Raji (cell line): ENCODE results near the gene NRXN3.

ENCODE experiments used
- POLR2A ChIP-seq: IDR thresholded peaks from 2 replicates; pipeline ENCODE4 v1.6.1; 2011; ENCODE audit warnings: low read depth, low read length, control low read depth; ENCODE audit not compliant: insufficient read depth

The NRXN3 gene

DNA sequence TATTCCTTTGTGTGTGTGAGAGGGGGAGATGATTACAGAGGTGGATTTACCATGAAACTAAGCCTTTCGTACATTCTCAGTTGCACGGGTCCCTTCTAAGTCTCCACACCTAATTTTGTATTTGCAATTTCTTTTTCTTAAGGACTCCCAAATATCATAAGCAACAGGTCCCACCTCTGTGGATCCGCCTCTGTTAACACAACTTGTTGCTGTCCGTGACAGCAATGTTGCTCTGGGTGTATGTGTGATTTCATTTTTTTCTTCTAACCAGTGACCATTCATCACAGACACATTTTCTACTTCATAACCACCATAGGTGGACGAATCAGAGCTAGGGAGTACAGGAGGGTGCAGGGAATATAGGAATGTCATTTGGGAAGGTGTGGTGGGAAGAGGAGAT, 81.1 kb downstream of the NRXN3 start:
- TF ChIP-seq POLR2A, result no peak

DNA sequence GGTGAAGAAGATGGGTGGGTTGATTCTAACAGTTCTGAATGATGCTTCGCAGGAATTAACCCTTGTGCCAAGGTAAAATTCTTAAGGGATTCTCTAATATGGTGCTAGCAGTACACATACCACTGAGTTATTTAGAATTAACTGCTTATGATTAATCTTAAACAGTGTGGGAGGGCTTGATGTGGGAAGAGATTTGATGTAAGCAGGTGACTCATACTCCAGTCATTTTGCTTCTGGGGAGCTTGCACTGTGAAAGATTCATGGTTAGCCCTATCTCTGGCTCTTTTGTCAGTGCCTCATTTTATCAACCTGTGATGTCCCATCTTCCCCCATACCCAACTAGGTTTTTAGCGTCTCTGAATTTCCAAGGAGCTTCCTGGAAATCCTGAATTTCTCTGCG, 83.8 kb downstream of the NRXN3 start:
- TF ChIP-seq POLR2A, result no peak

DNA sequence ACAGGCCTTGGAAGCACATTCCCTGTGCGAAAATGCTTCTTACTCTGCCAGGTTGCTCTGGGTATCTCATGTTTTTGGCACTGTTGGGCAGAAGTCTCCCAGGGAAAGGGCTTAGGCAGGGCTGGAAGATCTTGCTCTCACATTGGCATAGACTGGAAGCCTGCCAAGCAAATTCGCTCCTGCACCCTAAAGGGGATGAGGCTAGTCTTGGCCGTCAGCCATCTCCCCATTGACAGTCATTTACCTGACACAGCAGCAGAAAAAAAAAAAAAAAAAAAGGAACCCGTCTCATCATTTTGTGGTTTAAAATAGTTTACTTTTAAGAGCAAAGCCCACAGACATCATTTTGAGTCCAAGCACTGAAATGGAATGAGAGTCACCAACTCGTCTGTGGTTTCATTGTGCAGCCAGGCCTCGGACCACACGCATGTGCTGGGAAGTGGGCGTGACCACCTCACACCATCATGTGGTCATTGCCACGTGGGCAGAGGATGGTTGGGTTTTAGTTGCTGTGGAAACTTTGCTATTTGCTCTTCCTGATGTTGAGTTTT, 84.8 kb downstream of the NRXN3 start:
- TF ChIP-seq POLR2A, result no peak

DNA sequence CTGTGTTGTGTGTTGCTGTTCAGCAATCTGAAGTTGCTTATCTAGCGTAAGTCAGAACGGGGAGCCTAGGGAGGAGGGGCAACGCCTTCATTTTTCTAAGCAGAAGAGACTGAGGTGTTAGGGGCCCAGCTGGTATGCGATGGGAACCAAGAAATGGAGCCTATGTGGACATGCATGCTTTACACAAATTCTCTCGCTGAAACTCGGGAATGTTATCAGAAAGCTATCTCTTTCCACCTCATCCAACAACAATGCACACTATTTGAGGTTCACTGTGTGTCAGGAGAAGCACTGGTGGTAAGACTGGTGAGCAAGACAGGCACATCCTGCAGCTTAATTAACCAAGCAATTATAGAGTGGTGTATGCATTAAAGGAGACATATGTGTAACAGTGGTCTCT, 89.7 kb downstream of the NRXN3 start:
- no peak for TF ChIP-seq POLR2A

DNA sequence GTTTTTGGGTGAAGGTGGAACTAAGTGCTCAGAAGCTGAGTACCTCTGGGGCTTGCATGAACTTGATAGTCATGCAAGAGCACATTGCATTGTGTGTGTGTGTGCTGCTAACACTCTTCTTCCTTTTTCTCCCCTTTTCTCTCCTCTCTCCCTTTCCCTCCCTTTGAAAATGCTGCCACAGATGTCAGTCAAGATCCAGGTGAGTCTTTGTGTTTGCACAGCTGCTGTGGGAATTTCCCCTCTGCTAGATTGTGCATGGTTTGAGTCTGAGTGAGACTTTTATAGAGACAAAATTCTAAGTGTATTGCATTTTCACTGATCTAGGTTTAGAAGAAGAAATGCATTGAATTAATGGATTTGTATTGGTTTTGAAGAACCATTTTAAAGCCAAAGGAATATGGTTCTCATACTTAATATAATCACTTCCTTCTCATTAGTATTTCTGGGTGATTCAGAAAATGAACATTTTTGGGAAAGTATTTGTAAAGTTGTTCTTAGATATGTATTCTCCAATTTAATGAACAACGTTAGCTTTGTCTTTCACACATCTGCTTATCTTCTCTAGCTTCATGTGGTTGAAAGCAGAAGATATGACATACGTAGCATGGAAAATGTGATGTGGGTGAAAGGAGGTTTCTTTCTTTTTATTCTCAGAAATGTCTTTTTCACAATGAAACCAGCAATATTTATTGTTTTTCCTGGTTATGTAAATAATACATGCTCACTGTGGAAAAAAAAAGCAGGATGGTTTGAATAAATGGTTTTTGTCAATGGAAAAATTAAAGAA, 108.5 kb downstream of the NRXN3 start:
- TF ChIP-seq POLR2A, result no peak

DNA sequence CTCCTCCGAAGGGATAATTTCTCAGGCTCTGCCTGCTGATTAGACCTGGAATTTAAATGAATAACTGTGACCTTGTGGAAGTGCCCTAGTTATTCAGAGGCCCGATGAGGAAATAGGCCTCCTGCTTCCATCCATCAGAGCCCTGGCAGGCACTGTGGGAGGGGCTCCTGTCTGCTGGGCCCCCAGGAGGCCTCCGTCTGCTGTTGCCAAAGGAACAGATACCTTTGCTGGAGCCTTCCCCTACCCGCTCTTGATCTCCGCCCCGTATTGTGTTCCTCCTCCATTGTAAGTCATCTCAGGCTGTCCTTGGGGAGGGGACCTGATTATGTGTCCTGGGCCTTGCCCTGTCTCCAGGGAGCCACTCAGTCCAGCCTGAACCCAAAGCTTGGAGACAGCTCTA, 112.3 kb downstream of the NRXN3 start:
- no peak for TF ChIP-seq POLR2A

DNA sequence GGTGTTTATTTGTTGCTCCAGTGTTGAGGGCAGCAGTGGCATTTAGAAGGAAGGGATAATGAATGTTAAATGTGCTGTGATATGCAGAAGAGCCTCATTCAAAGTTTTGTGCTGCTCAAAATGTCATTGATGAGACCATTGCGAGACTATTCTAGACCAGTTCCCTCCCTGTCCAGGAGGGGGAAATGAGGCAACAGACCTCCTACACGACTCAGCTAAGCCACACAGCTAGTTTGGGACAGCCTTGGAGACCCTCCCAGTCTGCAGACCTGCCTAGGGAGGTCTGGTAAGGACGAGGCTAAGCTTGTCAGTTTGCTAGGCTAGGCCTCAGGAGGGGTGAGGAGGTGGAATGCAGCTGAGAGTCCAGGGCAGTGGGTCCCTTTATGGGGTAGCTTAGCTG, 116.0 kb downstream of the NRXN3 start:
- no peak for TF ChIP-seq POLR2A

DNA sequence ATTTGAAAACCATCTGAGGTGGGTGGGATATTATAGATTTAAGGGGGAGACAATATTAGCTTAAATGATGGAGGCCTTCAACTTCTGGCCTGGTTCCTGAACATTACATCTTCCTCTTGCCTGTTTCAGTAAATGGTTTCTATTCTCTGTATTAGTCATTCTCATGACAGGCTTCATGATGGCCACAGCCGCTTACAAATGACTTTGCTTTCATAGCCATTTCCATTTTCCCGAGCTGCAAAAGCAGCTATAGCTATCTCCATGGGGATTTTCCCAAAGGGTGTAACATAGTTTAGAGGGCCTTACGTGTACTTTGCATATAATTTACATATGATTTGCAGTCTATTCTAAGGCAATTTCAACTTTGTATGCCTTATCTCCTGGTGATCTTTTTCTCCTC, 121.8 kb downstream of the NRXN3 start:
- TF ChIP-seq POLR2A, result no peak

DNA sequence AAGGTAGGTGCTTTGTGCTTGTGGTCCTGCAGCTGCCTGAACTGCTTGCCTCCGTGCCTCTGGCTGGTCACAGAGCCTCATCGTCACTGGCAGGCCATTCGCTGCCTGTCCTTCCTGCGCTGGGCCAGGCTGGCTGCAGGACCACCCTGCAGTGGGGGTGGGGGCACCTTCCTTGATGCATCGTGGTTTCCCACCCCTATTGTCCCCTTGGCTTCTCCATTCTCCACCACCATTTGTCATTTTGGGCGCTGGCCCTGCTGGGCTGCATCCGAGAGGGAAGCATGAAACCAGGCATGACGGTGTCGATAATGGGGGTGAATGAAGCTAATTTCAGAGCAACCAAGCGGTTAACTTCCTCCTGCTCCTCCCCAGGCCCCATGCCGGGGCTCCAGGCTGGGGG, 127.7 kb downstream of the NRXN3 start:
- no peak for TF ChIP-seq POLR2A

DNA sequence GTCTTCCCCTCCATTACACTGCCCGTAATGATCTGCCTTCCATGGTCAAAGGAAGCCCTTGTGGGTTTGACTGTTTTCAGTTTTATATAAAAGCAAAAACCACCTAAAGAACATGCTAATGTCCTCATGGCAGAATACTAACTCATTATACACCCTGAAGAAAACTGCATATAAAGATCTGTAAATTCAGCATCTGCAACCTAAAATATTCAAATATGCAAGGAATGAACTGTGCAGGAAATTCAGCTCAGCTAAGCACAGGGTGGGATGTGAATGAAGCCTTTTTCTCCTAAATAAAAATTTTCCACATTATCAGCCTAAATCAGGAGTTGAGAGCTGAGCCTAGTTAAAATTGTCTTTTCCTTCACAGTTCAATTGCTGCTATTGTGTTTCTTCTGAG, 128.1 kb downstream of the NRXN3 start:
- no peak for TF ChIP-seq POLR2A

DNA sequence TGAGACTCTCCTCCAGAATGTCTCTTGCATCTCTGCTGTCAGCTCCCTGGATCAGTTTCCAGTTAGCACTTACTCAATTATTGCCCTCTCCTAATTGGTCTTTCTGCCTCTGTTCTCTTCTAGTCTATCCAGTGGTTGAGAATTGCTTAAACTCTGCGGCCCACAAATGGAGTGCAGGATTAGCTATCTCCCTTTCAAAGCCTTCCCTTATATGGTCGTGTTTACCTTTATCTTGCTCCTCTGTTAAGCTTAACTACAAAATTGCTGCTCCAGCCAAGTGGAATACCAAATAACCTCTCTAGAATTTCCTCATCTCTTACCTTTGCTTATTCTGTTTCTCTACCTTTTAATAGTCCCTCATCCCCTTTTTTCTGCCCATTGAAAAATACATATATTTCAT, 132.7 kb downstream of the NRXN3 start:
- TF ChIP-seq POLR2A, result no peak

DNA sequence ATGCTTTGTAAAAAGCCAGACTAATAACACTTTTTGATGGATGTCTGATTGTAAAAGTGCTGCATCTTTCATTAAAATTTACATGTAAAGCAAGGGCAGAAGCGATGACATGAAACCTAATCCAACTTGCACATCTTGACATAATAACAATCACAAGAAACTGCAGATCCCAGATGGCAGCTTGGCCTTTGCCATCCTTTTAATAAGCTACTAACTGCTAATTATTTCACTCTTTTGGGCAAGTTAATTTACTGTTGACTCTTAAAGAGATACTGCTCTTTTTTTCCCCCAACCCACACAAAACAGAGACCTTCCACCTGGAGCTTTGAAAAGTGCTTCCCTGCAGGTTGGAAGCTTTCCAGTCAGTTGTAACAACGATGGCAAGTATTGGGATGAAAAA, 137.5 kb downstream of the NRXN3 start:
- no peak for TF ChIP-seq POLR2A

DNA sequence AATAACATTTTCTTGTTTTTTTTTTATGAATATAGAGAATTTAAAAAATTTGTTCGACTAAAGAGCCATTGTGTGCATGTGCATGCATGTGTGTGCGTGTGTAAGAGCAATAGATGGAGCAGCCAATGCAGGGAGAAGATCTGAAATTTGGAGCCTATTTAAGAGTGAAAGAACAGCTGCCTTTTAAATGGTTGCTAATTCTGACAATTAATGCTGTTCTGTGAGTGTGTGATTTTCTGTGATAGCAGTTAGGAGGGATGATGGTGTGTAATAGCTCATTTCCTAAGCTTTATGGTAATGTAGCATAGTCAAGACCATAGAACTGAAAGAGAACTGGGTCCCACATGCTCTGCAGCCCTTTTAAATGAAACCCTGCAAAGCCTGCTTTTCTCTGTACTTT, 137.9 kb downstream of the NRXN3 start:
- TF ChIP-seq POLR2A, result no peak

DNA sequence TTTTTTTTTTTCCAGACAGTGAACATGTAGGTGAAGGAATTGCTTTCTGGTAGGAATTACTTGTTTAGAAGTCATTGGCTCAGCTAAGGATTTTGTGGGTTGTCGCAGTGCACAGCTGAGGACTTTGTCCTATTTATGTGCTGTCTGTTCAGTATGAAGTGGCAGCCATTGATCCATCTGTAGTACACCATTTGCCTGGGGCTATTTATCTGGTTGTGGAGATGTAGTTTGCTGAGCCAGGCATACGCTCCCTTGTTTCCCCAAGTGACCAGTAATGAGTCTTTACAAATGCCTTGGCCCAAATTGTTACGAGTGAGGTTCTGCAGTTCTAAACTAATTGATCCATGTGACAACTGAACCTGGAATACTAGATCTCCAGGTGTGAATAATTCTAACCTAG, 140.1 kb downstream of the NRXN3 start:
- no peak for TF ChIP-seq POLR2A

DNA sequence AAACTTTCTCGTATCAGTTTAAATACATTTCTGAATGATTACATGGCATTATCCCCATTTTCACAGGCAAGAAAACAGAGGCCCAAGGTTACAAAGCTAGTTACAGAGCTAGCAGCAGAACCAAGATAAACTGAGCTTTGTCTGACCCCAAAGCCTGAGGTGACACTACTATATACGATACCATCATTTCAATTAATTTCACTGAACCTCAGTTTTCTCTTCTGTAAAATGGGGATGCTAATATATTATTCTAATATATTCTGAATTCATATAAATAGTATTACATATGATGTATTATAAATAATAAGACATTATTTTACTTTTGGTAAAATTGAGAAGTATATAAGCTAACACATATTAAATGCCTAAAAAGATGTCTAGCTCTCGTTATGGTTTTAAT, 143.3 kb downstream of the NRXN3 start:
- no peak for TF ChIP-seq POLR2A

DNA sequence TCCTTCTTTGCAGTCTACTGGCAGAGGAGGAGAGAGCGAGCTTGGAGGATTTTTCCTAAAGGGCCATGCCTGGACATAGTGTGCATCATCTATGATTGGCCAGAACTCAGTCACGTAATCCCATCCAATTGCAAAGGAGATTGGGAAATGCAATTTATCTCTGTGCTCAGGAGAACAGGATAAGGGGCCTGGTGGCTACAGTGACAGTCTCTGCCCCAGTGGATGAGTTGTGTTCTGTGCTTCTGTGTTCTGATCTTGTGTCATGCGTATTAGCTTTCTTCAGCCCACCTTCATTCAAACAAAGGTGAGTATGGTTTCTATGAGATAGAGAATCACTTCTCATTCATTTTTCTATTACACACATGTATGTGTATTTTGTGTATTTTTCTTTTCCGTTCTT, 144.3 kb downstream of the NRXN3 start:
- TF ChIP-seq POLR2A, result no peak

DNA sequence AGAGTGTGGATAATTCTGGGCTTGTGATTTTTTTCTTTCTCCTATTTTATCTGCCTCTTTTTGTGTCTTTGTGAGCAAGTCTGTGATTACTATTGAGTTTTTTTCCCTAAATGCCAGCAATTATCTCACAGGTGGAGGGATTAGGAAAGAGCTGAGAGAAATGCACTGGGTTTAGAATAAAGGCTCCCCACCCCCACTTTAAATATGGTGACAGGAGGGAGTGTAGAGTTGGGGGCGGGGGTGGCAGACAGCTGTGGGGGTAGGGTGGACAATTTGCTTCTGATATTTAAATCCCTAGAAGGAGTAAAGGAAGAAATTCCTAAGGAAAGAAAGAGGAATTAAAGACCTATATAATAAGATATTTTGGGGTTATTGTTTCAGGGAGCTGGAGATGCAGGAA, 145.9 kb downstream of the NRXN3 start:
- no peak for TF ChIP-seq POLR2A
